ENCODE results near the gene TTC24.
A peak's percentile ranks its signal among the peaks of the same experiment; 100 is the strongest.

Gene TTC24

GRCh38 chr1:156538711-156539440 is 40.6 kb upstream of the TTC24 start:
- no peak overlapping the region for H3K4me3 ChIP-seq (replicated peaks in 1 of 2; ENCODE audit: low read depth in 2 of 2, low read length in 2 of 2)
- no peak for DNase-seq (ENCODE audit: low read depth in 2 of 2)
- no peak for TF ChIP-seq CTCF (IDR thresholded peaks at IDR 0.05; ENCODE audit: low read depth, low read length)

- no peak overlapping the region for H3K4me3 ChIP-seq (replicated peaks in 1 of 2; ENCODE audit: low read depth in 2 of 2, low read length in 2 of 2)
- TF ChIP-seq CTCF (IDR thresholded peaks at IDR 0.05; ENCODE audit: low read depth, low read length), result no peak
These were observed 39.6 kb upstream of the TTC24 start for GRCh38 chr1:156539818-156540355.

GRCh38 chr1:156540955-156541354 is 38.6 kb upstream of the TTC24 start:
- no peak overlapping the region for H3K4me3 ChIP-seq (replicated peaks in 1 of 2; ENCODE audit: low read depth in 2 of 2, low read length in 2 of 2)
- DNase-seq (ENCODE audit: low read depth in 2 of 2), result peak in 1 of 2 donors; percentile 29
- no peak for TF ChIP-seq CTCF (IDR thresholded peaks at IDR 0.05; ENCODE audit: low read depth, low read length)

More at GRCh38 chr1:156539818-156540355, 39.6 kb upstream of the TTC24 start:
- DNase-seq (ENCODE audit: low read depth in 2 of 2), result no peak

- no peak overlapping the region for H3K4me3 ChIP-seq (replicated peaks in 1 of 2; ENCODE audit: low read depth in 2 of 2, low read length in 2 of 2)
- TF ChIP-seq CTCF (IDR thresholded peaks at IDR 0.05; ENCODE audit: low read depth, low read length), result no peak
- DNase-seq (ENCODE audit: low read depth in 2 of 2), result no peak
These were observed 36.5 kb upstream of the TTC24 start for GRCh38 chr1:156543066-156543465.

GRCh38 chr1:156544592-156545102 is 34.9 kb upstream of the TTC24 start:
- H3K4me3 ChIP-seq (replicated peaks in 1 of 2; ENCODE audit: low read depth in 2 of 2, low read length in 2 of 2), result no peak overlapping the region
- no peak for DNase-seq (ENCODE audit: low read depth in 2 of 2)
- TF ChIP-seq CTCF (IDR thresholded peaks at IDR 0.05; ENCODE audit: low read depth, low read length), result no peak

GRCh38 chr1:156546267-156546666 is 33.3 kb upstream of the TTC24 start:
- no peak overlapping the region for H3K4me3 ChIP-seq (replicated peaks in 1 of 2; ENCODE audit: low read depth in 2 of 2, low read length in 2 of 2)
- no peak for DNase-seq (ENCODE audit: low read depth in 2 of 2)
- no peak for TF ChIP-seq CTCF (IDR thresholded peaks at IDR 0.05; ENCODE audit: low read depth, low read length)
